ENCODE measurements around the gene ROR1. TPM values are rescaled to one million over a fixed set of nuclear protein-coding genes. Genes with fewer than 3 reads are reported as not detected.

Gene ROR1
- total RNA-seq, 1 donor from 2014 or later = 30.3 TPM

- H3K27me3 Mint-ChIP-seq (ENCODE audit: insufficient read depth, low read depth) = no peaks in the 10 kb centered on the region
- Histone ChIP-seq H3K27ac (no peak overlapping the region), H3K4me1 (peaks cover 12% of the 10 kb centered on the region), H3K79me2 (ENCODE audit: low read depth) (peaks cover 3% of the 10 kb centered on the region), H3K9ac (no peak overlapping the region), H3F3A (ENCODE audit: low read depth) (no peaks in the 10 kb centered on the region), H2AFZ (replicated peaks) (no peak overlapping the region), H3K9me3 (ENCODE audit: low read depth) (no peaks in the 10 kb centered on the region), H3K36me3 (no peaks in the 10 kb centered on the region), H3K4me2 (no peak overlapping the region), H3K27me3 (no peaks in the 10 kb centered on the region), H4K20me1 (ENCODE audit: low read depth) (no peaks in the 10 kb centered on the region), H3K4me3 (no peak overlapping the region)
- H3K4me1 Mint-ChIP-seq = peaks cover 18% of the 10 kb centered on the region
- TF ChIP-seq, protein P1, sequence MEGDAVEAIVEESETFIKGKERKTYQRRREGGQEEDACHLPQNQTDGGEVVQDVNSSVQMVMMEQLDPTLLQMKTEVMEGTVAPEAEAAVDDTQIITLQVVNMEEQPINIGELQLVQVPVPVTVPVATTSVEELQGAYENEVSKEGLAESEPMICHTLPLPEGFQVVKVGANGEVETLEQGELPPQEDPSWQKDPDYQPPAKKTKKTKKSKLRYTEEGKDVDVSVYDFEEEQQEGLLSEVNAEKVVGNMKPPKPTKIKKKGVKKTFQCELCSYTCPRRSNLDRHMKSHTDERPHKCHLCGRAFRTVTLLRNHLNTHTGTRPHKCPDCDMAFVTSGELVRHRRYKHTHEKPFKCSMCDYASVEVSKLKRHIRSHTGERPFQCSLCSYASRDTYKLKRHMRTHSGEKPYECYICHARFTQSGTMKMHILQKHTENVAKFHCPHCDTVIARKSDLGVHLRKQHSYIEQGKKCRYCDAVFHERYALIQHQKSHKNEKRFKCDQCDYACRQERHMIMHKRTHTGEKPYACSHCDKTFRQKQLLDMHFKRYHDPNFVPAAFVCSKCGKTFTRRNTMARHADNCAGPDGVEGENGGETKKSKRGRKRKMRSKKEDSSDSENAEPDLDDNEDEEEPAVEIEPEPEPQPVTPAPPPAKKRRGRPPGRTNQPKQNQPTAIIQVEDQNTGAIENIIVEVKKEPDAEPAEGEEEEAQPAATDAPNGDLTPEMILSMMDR (IDR thresholded peaks at IDR 0.05) = no peak
- TF ChIP-seq EZH2phosphoT487 (IDR thresholded peaks at IDR 0.05) (no peak), EZH2 (IDR thresholded peaks at IDR 0.05) (no peak)
- peaks cover 2% of the 10 kb centered on the region for H3K36me3 Mint-ChIP-seq
- H3K27ac Mint-ChIP-seq = no peak overlapping the region
- DNase-seq (ENCODE audit: low spot score) = no peak
- H3K9me3 Mint-ChIP-seq = no peaks in the 10 kb centered on the region
- H3K4me3 Mint-ChIP-seq = no peak overlapping the region
These were observed 359.2 kb downstream of the ROR1 start for GRCh38 chr1:64133036-64133435.

GRCh38 chr1:64135462-64136223 lies 361.8 kb downstream of the ROR1 start:
- no peak overlapping the region for H3K9ac ChIP-seq
- TF ChIP-seq EZH2 (IDR thresholded peaks at IDR 0.05) (no peak), EZH2phosphoT487 (IDR thresholded peaks at IDR 0.05) (no peak)
- TF ChIP-seq, protein P1 (IDR thresholded peaks at IDR 0.05) = no peak
- no peaks in the 10 kb centered on the region for H3F3A ChIP-seq (ENCODE audit: low read depth)
- no peaks in the 10 kb centered on the region for H3K9me3 Mint-ChIP-seq
- H3K36me3 ChIP-seq = peaks cover 10% of the 10 kb centered on the region
- H3K4me1 Mint-ChIP-seq = peaks cover 13% of the 10 kb centered on the region
- H3K27me3 ChIP-seq = no peaks in the 10 kb centered on the region
- no peaks in the 10 kb centered on the region for H4K20me1 ChIP-seq (ENCODE audit: low read depth)
- H3K4me2 ChIP-seq = no peak overlapping the region
- peaks cover 12% of the 10 kb centered on the region for H3K4me1 ChIP-seq
- H3K4me3 Mint-ChIP-seq = no peak overlapping the region
- DNase-seq (ENCODE audit: low spot score) = no peak
- H3K4me3 ChIP-seq = no peak overlapping the region
- no peak overlapping the region for H3K27ac ChIP-seq
- peaks cover 3% of the 10 kb centered on the region for H3K79me2 ChIP-seq (ENCODE audit: low read depth)
- no peak overlapping the region for H2AFZ ChIP-seq (replicated peaks)
- H3K27me3 Mint-ChIP-seq (ENCODE audit: insufficient read depth, low read depth) = no peaks in the 10 kb centered on the region
- no peak overlapping the region for H3K27ac Mint-ChIP-seq
- H3K9me3 ChIP-seq (ENCODE audit: low read depth) = no peaks in the 10 kb centered on the region
- H3K36me3 Mint-ChIP-seq = peaks cover 14% of the 10 kb centered on the region

DNA sequence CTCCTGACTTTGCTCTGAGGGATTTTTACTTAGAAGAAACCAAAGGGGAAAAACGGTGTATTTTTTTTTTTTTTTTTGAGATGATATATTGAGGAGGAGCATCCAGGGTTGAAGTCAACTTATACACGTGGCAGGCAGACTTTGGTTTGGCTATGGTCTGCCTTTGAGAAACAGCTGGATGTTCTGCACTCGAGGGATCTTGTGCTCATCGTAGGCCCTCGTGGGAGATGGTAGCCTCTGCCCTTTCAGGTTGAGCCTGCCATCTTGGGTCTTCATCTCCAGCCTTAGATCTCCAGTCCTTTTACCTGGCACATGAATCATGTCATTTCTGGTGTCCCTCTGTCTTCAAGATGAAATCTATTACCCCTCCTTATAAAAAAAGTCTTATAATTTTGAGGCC lies 362.5 kb downstream of the ROR1 start:
- H4K20me1 ChIP-seq (ENCODE audit: low read depth) = no peaks in the 10 kb centered on the region
- peaks cover 12% of the 10 kb centered on the region for H3K36me3 ChIP-seq
- peaks cover 3% of the 10 kb centered on the region for H3K79me2 ChIP-seq (ENCODE audit: low read depth)
- H3K4me1 Mint-ChIP-seq = peaks cover 7% of the 10 kb centered on the region
- no peak overlapping the region for H3K9ac ChIP-seq
- H3K9me3 ChIP-seq (ENCODE audit: low read depth) = no peaks in the 10 kb centered on the region
- no peaks in the 10 kb centered on the region for H3F3A ChIP-seq (ENCODE audit: low read depth)
- no peak overlapping the region for H3K27ac ChIP-seq
- peaks cover 18% of the 10 kb centered on the region for H3K36me3 Mint-ChIP-seq
- H3K4me3 Mint-ChIP-seq = no peak overlapping the region
- no peak overlapping the region for H2AFZ ChIP-seq (replicated peaks)
- H3K27ac Mint-ChIP-seq = no peak overlapping the region
- TF ChIP-seq EZH2 (IDR thresholded peaks at IDR 0.05) (no peak), EZH2phosphoT487 (IDR thresholded peaks at IDR 0.05) (no peak)
- no peaks in the 10 kb centered on the region for H3K27me3 ChIP-seq
- no peak for DNase-seq (ENCODE audit: low spot score)
- H3K9me3 Mint-ChIP-seq = no peaks in the 10 kb centered on the region
- H3K4me3 ChIP-seq = no peak overlapping the region
- no peaks in the 10 kb centered on the region for H3K27me3 Mint-ChIP-seq (ENCODE audit: insufficient read depth, low read depth)
- peaks cover 8% of the 10 kb centered on the region for H3K4me1 ChIP-seq
- H3K4me2 ChIP-seq = no peak overlapping the region

DNA sequence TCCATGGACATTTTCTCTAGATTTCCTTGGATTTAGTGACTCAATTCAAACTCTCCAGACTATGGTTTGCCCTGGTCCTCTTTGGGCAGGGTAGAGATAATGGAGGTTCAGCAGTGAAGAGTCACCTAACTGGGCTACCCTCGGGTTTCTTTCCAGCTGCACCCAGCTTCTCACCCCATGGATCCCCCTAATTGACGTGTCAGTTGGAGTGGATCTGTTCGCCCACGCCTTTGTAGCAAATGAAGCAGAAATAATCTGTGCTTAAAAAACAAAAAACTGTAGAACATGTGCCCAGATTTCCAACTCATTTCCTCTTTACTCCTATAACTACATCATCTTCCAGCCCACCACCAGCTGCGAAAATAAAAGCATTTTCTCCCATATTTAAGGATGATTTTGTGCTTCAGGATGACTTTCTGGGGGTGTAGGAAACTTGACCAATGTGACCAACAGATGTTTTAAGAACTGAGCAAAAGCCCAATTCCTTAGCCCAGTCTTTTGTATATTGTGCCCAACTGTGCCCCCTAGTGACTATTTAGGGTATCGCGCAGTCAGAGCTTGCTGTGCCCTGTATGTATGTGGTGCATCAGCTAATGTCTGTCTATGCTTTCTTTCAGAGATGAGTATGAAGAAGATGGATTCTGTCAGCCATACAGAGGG lies 363.1 kb downstream of the ROR1 start:
- Histone ChIP-seq H3K4me2 (no peak overlapping the region), H4K20me1 (ENCODE audit: low read depth) (no peaks in the 10 kb centered on the region), H3K9me3 (ENCODE audit: low read depth) (no peaks in the 10 kb centered on the region), H3K4me1 (peaks cover 14% of the 10 kb centered on the region), H3K9ac (no peak overlapping the region), H2AFZ (replicated peaks) (no peak overlapping the region), H3K27ac (no peak overlapping the region), H3K27me3 (no peaks in the 10 kb centered on the region), H3K36me3 (peaks cover 12% of the 10 kb centered on the region), H3K79me2 (ENCODE audit: low read depth) (peaks cover 3% of the 10 kb centered on the region), H3F3A (ENCODE audit: low read depth) (peaks cover 5% of the 10 kb centered on the region), H3K4me3 (no peak overlapping the region)
- TF ChIP-seq EZH2 (IDR thresholded peaks at IDR 0.05) (no peak), EZH2phosphoT487 (IDR thresholded peaks at IDR 0.05) (no peak)
- TF ChIP-seq, protein P1 (IDR thresholded peaks at IDR 0.05) = no peak
- Mint-ChIP-seq H3K9me3 (no peaks in the 10 kb centered on the region), H3K36me3 (peaks cover 23% of the 10 kb centered on the region), H3K4me3 (no peak overlapping the region), H3K27ac (no peak overlapping the region), H3K4me1 (peaks cover 12% of the 10 kb centered on the region), H3K27me3 (ENCODE audit: insufficient read depth, low read depth) (no peaks in the 10 kb centered on the region)
- peak; percentile 77 for DNase-seq (ENCODE audit: low spot score)

Data from neural progenitor cell (in vitro differentiated cells).